ENCODE data around the gene C5. TPM values are rescaled to one million over a fixed set of nuclear protein-coding genes. Genes with fewer than 3 reads are reported as not detected.
A peak's percentile ranks its signal among the peaks of the same experiment; 100 is the strongest.

Gene C5
- total and polyA plus RNA-seq, 2 experiments from 2014 or later, result 0.31 TPM; not detected in 1

DNA sequence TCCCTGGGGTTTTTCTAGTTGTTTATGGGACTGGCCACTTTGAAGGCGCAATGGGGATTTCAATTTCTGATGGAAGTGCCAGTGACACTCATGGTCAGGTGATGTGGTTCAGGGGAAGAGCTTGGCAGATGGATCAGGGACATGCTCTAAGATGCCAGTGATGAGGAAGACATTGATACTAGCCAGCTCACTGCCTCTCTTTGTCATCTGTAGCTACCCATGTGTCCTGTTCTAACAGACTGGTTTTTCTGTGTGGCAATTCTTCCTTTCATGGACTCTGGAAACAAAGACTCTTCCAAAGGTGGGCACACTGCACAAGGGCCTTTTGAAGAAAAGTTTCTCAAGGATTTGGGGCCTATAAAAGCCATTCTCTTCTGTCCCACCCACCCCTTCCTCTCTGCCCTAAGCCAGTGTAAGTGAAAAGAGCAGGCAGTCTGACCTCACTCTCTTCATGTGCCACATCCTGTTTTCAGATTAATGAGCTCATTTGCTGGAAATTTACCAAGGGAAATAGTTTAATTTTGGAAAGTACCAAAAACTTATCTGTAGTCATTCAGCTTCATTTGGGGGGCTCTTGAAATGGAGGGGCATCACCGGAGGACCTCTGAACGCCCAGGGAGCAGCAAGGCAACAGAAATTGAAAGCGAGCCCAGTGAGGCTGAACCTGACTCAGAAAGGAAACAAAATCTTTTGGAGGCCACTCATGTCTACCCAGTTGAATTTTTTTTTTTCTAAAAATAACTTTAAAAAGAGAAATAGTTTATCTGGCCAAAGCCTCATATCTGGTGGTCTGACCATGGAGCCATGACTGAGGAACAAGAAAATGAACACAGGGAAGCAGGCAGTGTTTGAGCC lies 118.6 kb downstream of the C5 start:
- Mint-ChIP-seq H3K4me1 (peaks cover 16% of the 10 kb centered on the region), H3K27ac (no peak overlapping the region), H3K4me3 (no peak overlapping the region), H3K9me3 (no peaks in the 10 kb centered on the region), H3K27me3 (ENCODE audit: insufficient read depth, low read depth, poor library complexity) (peaks cover 17% of the 10 kb centered on the region), H3K36me3 (ENCODE audit: low read depth) (no peaks in the 10 kb centered on the region)
- H2AFZ ChIP-seq, result peak overlapping the region; percentile 66; the same call in 1 of the 2 replicates
- no peak overlapping the region for H3K27ac ChIP-seq (ENCODE audit: low read depth)
- H3K4me1 ChIP-seq (ENCODE audit: insufficient read depth), result peaks cover 23% of the 10 kb centered on the region
- DNase-seq (ENCODE audit: low spot score) (no peak), ATAC-seq (no peak)
- no peaks in the 10 kb centered on the region for H3K79me2 ChIP-seq (replicated peaks; ENCODE audit: insufficient read depth)
- H3K4me3 ChIP-seq, result no peak overlapping the region
- H3K4me2 ChIP-seq, result no peak overlapping the region
- no peaks in the 10 kb centered on the region for H3K36me3 ChIP-seq (ENCODE audit: insufficient read depth)
- peaks cover 15% of the 10 kb centered on the region; the same call in 1 of the 2 replicates for H3K27me3 ChIP-seq (ENCODE audit: insufficient read depth)
- peaks cover 12% of the 10 kb centered on the region; the same call in 1 of the 2 replicates for H3F3A ChIP-seq (replicated peaks; ENCODE audit: low read depth)
- no peaks in the 10 kb centered on the region for H3K9me2 ChIP-seq (ENCODE audit: insufficient read depth)
- no peaks in the 10 kb centered on the region for H4K20me1 ChIP-seq (replicated peaks; ENCODE audit: insufficient read depth)
- no peak for TF ChIP-seq POLR2AphosphoS5 (IDR thresholded peaks at IDR 0.05; ENCODE audit: low read depth)
- TF ChIP-seq ZNF114 (CRISPR knock-in tag; IDR thresholded peaks at IDR 0.05), result no peak
- TF ChIP-seq, protein P1, sequence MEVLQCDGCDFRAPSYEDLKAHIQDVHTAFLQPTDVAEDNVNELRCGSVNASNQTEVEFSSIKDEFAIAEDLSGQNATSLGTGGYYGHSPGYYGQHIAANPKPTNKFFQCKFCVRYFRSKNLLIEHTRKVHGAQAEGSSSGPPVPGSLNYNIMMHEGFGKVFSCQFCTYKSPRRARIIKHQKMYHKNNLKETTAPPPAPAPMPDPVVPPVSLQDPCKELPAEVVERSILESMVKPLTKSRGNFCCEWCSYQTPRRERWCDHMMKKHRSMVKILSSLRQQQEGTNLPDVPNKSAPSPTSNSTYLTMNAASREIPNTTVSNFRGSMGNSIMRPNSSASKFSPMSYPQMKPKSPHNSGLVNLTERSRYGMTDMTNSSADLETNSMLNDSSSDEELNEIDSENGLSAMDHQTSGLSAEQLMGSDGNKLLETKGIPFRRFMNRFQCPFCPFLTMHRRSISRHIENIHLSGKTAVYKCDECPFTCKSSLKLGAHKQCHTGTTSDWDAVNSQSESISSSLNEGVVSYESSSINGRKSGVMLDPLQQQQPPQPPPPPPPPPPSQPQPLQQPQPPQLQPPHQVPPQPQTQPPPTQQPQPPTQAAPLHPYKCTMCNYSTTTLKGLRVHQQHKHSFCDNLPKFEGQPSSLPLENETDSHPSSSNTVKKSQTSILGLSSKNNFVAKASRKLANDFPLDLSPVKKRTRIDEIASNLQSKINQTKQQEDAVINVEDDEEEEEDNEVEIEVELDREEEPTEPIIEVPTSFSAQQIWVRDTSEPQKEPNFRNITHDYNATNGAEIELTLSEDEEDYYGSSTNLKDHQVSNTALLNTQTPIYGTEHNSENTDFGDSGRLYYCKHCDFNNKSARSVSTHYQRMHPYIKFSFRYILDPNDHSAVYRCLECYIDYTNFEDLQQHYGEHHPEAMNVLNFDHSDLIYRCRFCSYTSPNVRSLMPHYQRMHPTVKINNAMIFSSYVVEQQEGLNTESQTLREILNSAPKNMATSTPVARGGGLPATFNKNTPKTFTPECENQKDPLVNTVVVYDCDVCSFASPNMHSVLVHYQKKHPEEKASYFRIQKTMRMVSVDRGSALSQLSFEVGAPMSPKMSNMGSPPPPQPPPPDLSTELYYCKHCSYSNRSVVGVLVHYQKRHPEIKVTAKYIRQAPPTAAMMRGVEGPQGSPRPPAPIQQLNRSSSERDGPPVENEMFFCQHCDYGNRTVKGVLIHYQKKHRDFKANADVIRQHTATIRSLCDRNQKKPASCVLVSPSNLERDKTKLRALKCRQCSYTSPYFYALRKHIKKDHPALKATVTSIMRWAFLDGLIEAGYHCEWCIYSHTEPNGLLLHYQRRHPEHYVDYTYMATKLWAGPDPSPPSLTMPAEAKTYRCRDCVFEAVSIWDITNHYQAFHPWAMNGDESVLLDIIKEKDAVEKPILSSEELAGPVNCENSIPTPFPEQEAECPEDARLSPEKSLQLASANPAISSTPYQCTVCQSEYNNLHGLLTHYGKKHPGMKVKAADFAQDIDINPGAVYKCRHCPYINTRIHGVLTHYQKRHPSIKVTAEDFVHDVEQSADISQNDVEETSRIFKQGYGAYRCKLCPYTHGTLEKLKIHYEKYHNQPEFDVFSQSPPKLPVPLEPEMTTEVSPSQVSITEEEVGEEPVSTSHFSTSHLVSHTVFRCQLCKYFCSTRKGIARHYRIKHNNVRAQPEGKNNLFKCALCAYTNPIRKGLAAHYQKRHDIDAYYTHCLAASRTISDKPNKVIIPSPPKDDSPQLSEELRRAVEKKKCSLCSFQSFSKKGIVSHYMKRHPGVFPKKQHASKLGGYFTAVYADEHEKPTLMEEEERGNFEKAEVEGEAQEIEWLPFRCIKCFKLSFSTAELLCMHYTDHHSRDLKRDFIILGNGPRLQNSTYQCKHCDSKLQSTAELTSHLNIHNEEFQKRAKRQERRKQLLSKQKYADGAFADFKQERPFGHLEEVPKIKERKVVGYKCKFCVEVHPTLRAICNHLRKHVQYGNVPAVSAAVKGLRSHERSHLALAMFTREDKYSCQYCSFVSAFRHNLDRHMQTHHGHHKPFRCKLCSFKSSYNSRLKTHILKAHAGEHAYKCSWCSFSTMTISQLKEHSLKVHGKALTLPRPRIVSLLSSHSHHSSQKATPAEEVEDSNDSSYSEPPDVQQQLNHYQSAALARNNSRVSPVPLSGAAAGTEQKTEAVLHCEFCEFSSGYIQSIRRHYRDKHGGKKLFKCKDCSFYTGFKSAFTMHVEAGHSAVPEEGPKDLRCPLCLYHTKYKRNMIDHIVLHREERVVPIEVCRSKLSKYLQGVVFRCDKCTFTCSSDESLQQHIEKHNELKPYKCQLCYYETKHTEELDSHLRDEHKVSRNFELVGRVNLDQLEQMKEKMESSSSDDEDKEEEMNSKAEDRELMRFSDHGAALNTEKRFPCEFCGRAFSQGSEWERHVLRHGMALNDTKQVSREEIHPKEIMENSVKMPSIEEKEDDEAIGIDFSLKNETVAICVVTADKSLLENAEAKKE (CRISPR knock-in tag; IDR thresholded peaks at IDR 0.05), result no peak

DNA sequence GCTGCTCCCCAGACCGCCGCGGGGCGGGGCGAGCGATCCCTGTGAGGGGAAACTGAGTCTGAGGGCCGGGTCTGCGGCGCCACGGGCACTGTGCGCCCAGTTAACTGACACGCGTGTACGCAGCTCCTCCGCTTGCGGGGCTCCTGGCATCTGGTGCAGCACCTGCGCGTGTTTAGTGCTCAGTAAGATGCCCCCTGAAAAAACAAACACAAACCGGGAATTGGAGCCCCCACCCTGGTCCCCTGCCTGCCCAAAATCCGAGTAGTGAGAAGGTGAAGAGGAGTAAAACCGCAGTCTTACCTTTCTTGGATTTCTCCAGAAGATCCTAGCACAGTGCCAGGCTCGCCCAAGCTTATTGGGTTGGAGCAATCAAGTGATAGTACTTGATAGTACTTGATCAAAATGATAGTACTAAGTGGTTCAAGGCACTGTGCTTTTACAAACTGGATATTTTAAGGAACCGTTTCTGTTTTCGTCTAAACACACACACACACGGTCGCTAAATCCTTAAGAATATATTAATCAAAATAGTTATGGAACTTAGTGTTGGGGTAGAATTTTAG lies 120.8 kb downstream of the C5 start:
- Histone ChIP-seq H3K36me3 (ENCODE audit: insufficient read depth) (no peaks in the 10 kb centered on the region), H3K4me1 (ENCODE audit: insufficient read depth) (peaks cover 44% of the 10 kb centered on the region), H4K20me1 (replicated peaks; ENCODE audit: insufficient read depth) (no peaks in the 10 kb centered on the region), H3K27ac (ENCODE audit: low read depth) (no peak overlapping the region), H3K9me2 (ENCODE audit: insufficient read depth) (no peaks in the 10 kb centered on the region), H2AFZ (peak overlapping the region; percentile 99), H3K27me3 (ENCODE audit: insufficient read depth) (peaks cover 15% of the 10 kb centered on the region; the same call in 1 of the 2 replicates), H3K4me3 (peak overlapping the region; percentile 93), H3K4me2 (peak overlapping the region; percentile 93), H3K79me2 (replicated peaks; ENCODE audit: insufficient read depth) (no peaks in the 10 kb centered on the region), H3F3A (replicated peaks; ENCODE audit: low read depth) (peaks cover 12% of the 10 kb centered on the region; the same call in 1 of the 2 replicates)
- H3K27me3 Mint-ChIP-seq (ENCODE audit: insufficient read depth, low read depth, poor library complexity), result peaks cover 22% of the 10 kb centered on the region
- H3K9me3 Mint-ChIP-seq, result no peaks in the 10 kb centered on the region
- peak overlapping the region; percentile 69 for H3K4me3 Mint-ChIP-seq
- DNase-seq (ENCODE audit: low spot score), result no peak
- no peaks in the 10 kb centered on the region for H3K36me3 Mint-ChIP-seq (ENCODE audit: low read depth)
- H3K4me1 Mint-ChIP-seq, result peaks cover 33% of the 10 kb centered on the region
- ATAC-seq, result no peak
- H3K27ac Mint-ChIP-seq, result no peak overlapping the region
- no peak for TF ChIP-seq STAT1 (IDR thresholded peaks at IDR 0.05; ENCODE audit: unreplicated experiment)
- TF ChIP-seq, protein P2, sequence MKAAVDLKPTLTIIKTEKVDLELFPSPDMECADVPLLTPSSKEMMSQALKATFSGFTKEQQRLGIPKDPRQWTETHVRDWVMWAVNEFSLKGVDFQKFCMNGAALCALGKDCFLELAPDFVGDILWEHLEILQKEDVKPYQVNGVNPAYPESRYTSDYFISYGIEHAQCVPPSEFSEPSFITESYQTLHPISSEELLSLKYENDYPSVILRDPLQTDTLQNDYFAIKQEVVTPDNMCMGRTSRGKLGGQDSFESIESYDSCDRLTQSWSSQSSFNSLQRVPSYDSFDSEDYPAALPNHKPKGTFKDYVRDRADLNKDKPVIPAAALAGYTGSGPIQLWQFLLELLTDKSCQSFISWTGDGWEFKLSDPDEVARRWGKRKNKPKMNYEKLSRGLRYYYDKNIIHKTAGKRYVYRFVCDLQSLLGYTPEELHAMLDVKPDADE (IDR thresholded peaks at IDR 0.05), result no peak
- TF ChIP-seq CREB1 (CRISPR knock-in tag; IDR thresholded peaks at IDR 0.05; ENCODE audit: low read depth), result no peak
- TF ChIP-seq EZH2 (IDR thresholded peaks at IDR 0.05; ENCODE audit: low read depth, unreplicated experiment), result no peak
- TF ChIP-seq, protein P3, sequence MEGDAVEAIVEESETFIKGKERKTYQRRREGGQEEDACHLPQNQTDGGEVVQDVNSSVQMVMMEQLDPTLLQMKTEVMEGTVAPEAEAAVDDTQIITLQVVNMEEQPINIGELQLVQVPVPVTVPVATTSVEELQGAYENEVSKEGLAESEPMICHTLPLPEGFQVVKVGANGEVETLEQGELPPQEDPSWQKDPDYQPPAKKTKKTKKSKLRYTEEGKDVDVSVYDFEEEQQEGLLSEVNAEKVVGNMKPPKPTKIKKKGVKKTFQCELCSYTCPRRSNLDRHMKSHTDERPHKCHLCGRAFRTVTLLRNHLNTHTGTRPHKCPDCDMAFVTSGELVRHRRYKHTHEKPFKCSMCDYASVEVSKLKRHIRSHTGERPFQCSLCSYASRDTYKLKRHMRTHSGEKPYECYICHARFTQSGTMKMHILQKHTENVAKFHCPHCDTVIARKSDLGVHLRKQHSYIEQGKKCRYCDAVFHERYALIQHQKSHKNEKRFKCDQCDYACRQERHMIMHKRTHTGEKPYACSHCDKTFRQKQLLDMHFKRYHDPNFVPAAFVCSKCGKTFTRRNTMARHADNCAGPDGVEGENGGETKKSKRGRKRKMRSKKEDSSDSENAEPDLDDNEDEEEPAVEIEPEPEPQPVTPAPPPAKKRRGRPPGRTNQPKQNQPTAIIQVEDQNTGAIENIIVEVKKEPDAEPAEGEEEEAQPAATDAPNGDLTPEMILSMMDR (conservative IDR thresholded peaks at IDR 0.05; ENCODE audit: low read depth in 2 of 2), result no peak
- no peak for TF ChIP-seq JUNB (IDR thresholded peaks at IDR 0.05; ENCODE audit: unreplicated experiment)
- no peak for TF ChIP-seq ZNF331 (CRISPR knock-in tag; IDR thresholded peaks at IDR 0.05; ENCODE audit: low read depth)

All from GM23338 (cell line).